ENCODE data around the gene HSD17B11. TPM values are rescaled to one million over a fixed set of nuclear protein-coding genes. Genes with fewer than 3 reads are reported as not detected.

Gene HSD17B11
- total RNA-seq, 1 experiment from 2014 or later: 47.4 TPM

- TF ChIP-seq CEBPB (IDR thresholded peaks at IDR 0.05; ENCODE audit: low read depth) (peak; percentile 97), ZNF274 (IDR thresholded peaks at IDR 0.05; ENCODE audit: low read depth, low read length) (no peak), RAD21 (IDR thresholded peaks at IDR 0.05; ENCODE audit: low read depth) (no peak), EGR1 (IDR thresholded peaks at IDR 0.05; ENCODE audit: low read depth) (no peak), SP1 (IDR thresholded peaks at IDR 0.05; ENCODE audit: low read depth) (peak; percentile 10; the same call in 1 of the 2 replicates), CBX3 (IDR thresholded peaks at IDR 0.05; ENCODE audit: low read depth) (peak; percentile 12; the same call in 1 of the 2 replicates), FOSL1 (IDR thresholded peaks at IDR 0.05; ENCODE audit: low read depth) (no peak), ZFX (IDR thresholded peaks at IDR 0.05) (no peak)
Measured at GRCh38 chr4:87390891-87391575, at the start of gene HSD17B11 (continued).

DNA sequence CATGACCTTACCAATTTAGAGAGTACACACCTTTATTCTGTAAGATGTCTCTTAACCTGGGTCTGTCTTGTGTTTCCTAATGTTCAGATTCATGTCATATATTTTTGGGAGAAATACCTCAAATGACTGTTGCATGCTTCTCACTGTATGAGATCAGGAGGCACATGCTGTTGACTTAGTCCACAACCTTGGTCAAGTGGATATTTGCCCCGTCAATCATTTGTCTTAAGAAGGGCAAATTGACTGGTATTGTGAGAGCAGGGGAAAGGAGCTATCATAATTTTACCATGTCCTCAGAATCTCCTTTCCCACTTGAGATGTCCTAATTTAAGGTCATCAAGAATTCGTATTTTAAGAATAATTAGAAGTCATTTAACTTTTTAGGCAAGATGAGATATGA, 42.4 kb upstream of the HSD17B11 start:
- Histone ChIP-seq H3K4me3 (replicated peaks in 1 of 2; ENCODE audit: low read depth in 1 of 2, low read length in 2 of 2) (no peak overlapping the region), H3K27me3 (ENCODE audit: insufficient read depth, low read length) (no peaks in the 10 kb centered on the region), H3K9ac (ENCODE audit: low read length) (no peak overlapping the region), H3K9me2 (ENCODE audit: insufficient read depth) (no peaks in the 10 kb centered on the region), H3K4me2 (ENCODE audit: low read length) (no peak overlapping the region), H3K36me3 (ENCODE audit: control insufficient read depth in 1 of 2, insufficient read depth in 2 of 2, low read length in 2 of 2) (peaks cover 0 to 3% of the 10 kb centered on the region in 2 experiments; a peak in 2 of 4 replicates), H3K4me1 (ENCODE audit: control insufficient read depth in 1 of 2, insufficient read depth in 2 of 2, low read length in 2 of 2) (no peaks in the 10 kb centered on the region), H2AFZ (ENCODE audit: low read depth, low read length, poor library complexity, severe bottlenecking) (no peak overlapping the region), H4K20me1 (ENCODE audit: insufficient read depth) (0 out of 2 replicates have a peak, but pooled peaks cover 4% of the 10 kb centered on the region), H3K9me3 (ENCODE audit: control insufficient read depth in 1 of 2, insufficient read depth in 1 of 2, low read depth in 1 of 2, low read length in 2 of 2) (no peaks in the 10 kb centered on the region), H3K79me2 (ENCODE audit: insufficient read depth, low read length) (peaks cover 74% of the 10 kb centered on the region), H3K27ac (ENCODE audit: low read depth, low read length) (no peak overlapping the region)
- ATAC-seq: no peak
- intact Hi-C loops (cut with micrococcal nuclease): no loop called here
- POLR2A ChIA-PET: no interaction called here
- CTCF ChIA-PET: no interaction called here
- DNase-seq (ENCODE audit: low read depth, low spot score): no peak
- BruUV-seq (replicated peaks): no TSS peak
- RAD21 ChIA-PET (ENCODE audit: low non-redundant PET in 1 of 2, low total read pairs in 2 of 2, uncharacterized antibody in 2 of 2, unreplicated experiment in 2 of 2): no interaction called here
- TF ChIP-seq RAD21 (IDR thresholded peaks at IDR 0.05; ENCODE audit: low read depth) (no peak), MAX (IDR thresholded peaks at IDR 0.05) (no peak), EZH2phosphoT487 (IDR thresholded peaks at IDR 0.05; ENCODE audit: borderline replicate concordance) (no peak), ZNF274 (IDR thresholded peaks at IDR 0.05; ENCODE audit: low read depth, low read length) (no peak), ZFX (IDR thresholded peaks at IDR 0.05) (no peak), REST (IDR thresholded peaks at IDR 0.05; ENCODE audit: low read depth) (no peak)
